HepG2 (cell line): ENCODE results near the gene PPP1R12B. TPM values are rescaled to one million over a fixed set of nuclear protein-coding genes. Genes with fewer than 3 reads are reported as not detected.

Source experiments
- ATAC-seq: fragments of 200-7000 bp; cut with Tn5 transposase; 3 replicates; pipeline ENCODE4 v1.9.1; 2020; ENCODE audit warnings: mild to moderate bottlenecking, moderate library complexity
- BruUV-seq: library from RNA; stranded (reverse); fragments of 400-500 nt; replicated peaks from 2 replicates; lab custom pipeline; 2021; lab: Mats Ljungman, UMichigan
- CTCF ChIA-PET: fragments of 300-600 bp; formaldehyde crosslinking; extraction: SDS; loops from one replicate; lab custom pipeline; 2021; ENCODE audit warnings: low total read pairs, inconsistent platforms, low intra/inter-chr PET ratio; lab: Yijun Ruan, JAX
- POLR2A ChIA-PET: fragments of 350-600 bp; sonication (Branson Sonifier 250); formaldehyde crosslinking; loops from one replicate; lab custom pipeline; 2020; ENCODE audit warnings: antibody characterized with exemption, inconsistent platforms; lab: Yijun Ruan, JAX
- DNase-seq: peaks from one replicate; pipeline ENCODE4 v3.0.0-alpha.2; 2015; ENCODE audit warnings: low spot score
- FAIRE-seq: peaks from 3 replicates; lab custom pipeline; 2011; peaks lifted over from hg19 to GRCh38; lab: Jason Lieb, UNC
- H2AFZ ChIP-seq: one replicate; pipeline ENCODE4 v1.6.1; 2011; ENCODE audit warnings: low read length, inconsistent platforms
- H3K27ac ChIP-seq: fragments of 300-600 bp; 3 replicates; pipeline ENCODE4 v1.8.0; 2011; ENCODE audit warnings: mixed run types, mild to moderate bottlenecking, mixed read lengths, low read length, inconsistent platforms; ENCODE audit not compliant: insufficient read depth; ENCODE audit errors: extremely low read length
- H3K27me3 ChIP-seq, 2 experiments: fragments of 200-600 bp in 1 of 2; 2 replicates in 1 of 2; 3 replicates in 1 of 2; pipeline versions ENCODE4 v1.6.0 to v1.8.0; 2011; ENCODE audit warnings: low read length in 2 of 2, mild to moderate bottlenecking in 2 of 2, moderate library complexity in 2 of 2, inconsistent platforms in 1 of 2; ENCODE audit not compliant: insufficient read depth in 2 of 2, control insufficient read depth in 1 of 2
- H3K36me3 ChIP-seq, 2 experiments: fragments of 200-600 bp in 1 of 2; replicated peaks in 1 of 2; 2 replicates in 1 of 2; 3 replicates in 1 of 2; pipeline versions ENCODE4 v1.5.1 to v1.8.0; 2011; ENCODE audit warnings: low read length in 2 of 2, inconsistent platforms in 1 of 2; ENCODE audit not compliant: insufficient read depth in 2 of 2, control insufficient read depth in 1 of 2
- H3K4me1 ChIP-seq: 2 replicates; pipeline ENCODE4 v1.5.1; 2012; ENCODE audit warnings: low read length, inconsistent platforms; ENCODE audit not compliant: insufficient read depth
- H3K4me2 ChIP-seq: 2 replicates; pipeline ENCODE4 v1.6.0; 2011; ENCODE audit warnings: low read depth, low read length, inconsistent platforms
- H3K4me3 ChIP-seq, 3 experiments: fragments of 200-600 bp in 1 of 3; sonication (generic), shearing (Covaris generic) in 1 of 3; replicated peaks in 1 of 3; 2 replicates each; pipeline ENCODE4 v1.5.1; 2011 to 2016; ENCODE audit warnings: low read length in 3 of 3, inconsistent platforms in 2 of 3, low read depth in 2 of 3, mild to moderate bottlenecking in 2 of 3, control low read depth in 1 of 3, mixed read lengths in 1 of 3; ENCODE audit not compliant: insufficient read depth in 1 of 3
- H3K79me2 ChIP-seq: one replicate; pipeline ENCODE4 v1.6.1; 2011; ENCODE audit warnings: low read length, inconsistent platforms; ENCODE audit not compliant: insufficient read depth
- H3K9ac ChIP-seq: 2 replicates; pipeline ENCODE4 v1.6.0; 2011; ENCODE audit warnings: mild to moderate bottlenecking, low read depth, low read length, inconsistent platforms; ENCODE audit not compliant: insufficient read depth
- H3K9me3 ChIP-seq: 2 replicates; pipeline ENCODE4 v1.5.1; 2012; ENCODE audit warnings: mild to moderate bottlenecking, low read length
- H4K20me1 ChIP-seq: 2 replicates; pipeline ENCODE4 v1.6.0; 2011; ENCODE audit warnings: inconsistent platforms, mild to moderate bottlenecking, low read length, moderate library complexity; ENCODE audit not compliant: insufficient read depth
- HDAC6 ChIP-seq: fragments of 200-600 bp; sonication (generic); IDR thresholded peaks from 2 replicates; pipeline ENCODE4 v1.7.0; 2017; ENCODE audit warnings: mild to moderate bottlenecking, antibody characterized with exemption, low read length, low read depth
- JUND ChIP-seq: sonication (generic); formaldehyde crosslinking; IDR thresholded peaks from 2 replicates; pipeline ENCODE4 v1.8.0; 2022; ENCODE audit warnings: mild to moderate bottlenecking, missing genetic modification reagents
- NFE2L1 ChIP-seq: sonication (generic); formaldehyde crosslinking; IDR thresholded peaks from 2 replicates; pipeline ENCODE4 v1.4.0; 2020; ENCODE audit warnings: missing genetic modification reagents, mild to moderate bottlenecking, borderline replicate concordance
- PAX8 ChIP-seq: sonication (generic); formaldehyde crosslinking; IDR thresholded peaks from 2 replicates; pipeline ENCODE4 v1.8.0; 2022; ENCODE audit warnings: mild to moderate bottlenecking, missing genetic modification reagents, borderline replicate concordance
- RAD21 ChIP-seq: fragments of 450-650 bp; formaldehyde crosslinking; IDR thresholded peaks from 2 replicates; pipeline ENCODE4 v1.5.0; 2020; ENCODE audit warnings: mild to moderate bottlenecking
- ZMAT3 ChIP-seq: sonication (generic); formaldehyde crosslinking; conservative IDR thresholded peaks from 2 replicates; pipeline ENCODE4 v1.7.0; 2021; ENCODE audit warnings: missing genetic modification reagents
- ZNF703 ChIP-seq: sonication (generic); formaldehyde crosslinking; IDR thresholded peaks from 2 replicates; pipeline ENCODE4 v1.5.1; 2020; ENCODE audit warnings: missing genetic modification reagents, mild to moderate bottlenecking, moderate library complexity, borderline replicate concordance
- WGBS: methylation state at CpG from one replicate; pipeline ENCODE4 v1.1.6; 2017; ENCODE audit warnings: low lambda C conversion rate; 5-methylcytosine and 5-hydroxymethylcytosine counted together
- in situ Hi-C: cut with HindIII; loops from 2 replicates; pipeline ENCODE4 v1.10.0; 2017; ENCODE audit warnings: low pct_unique_long_range_greater_than_20kb; ENCODE audit not compliant: extremely low pct_ligation_motif_present
- intact Hi-C: fragments of 100-400 bp; cut with micrococcal nuclease; formaldehyde crosslinking; loops from one replicate; pipeline ENCODE4 v1.10.0; 2022; ENCODE audit not compliant: unreplicated experiment
- polyA plus RNA-seq, 8 experiments: library from polyadenylated mRNA; depleted of rRNA in 3 of 8; stranded (reverse) in 7 of 8; unstranded in 1 of 8; fragments of >200 nt; fragmentation: Illumina TruSeq in 4 of 8; extraction: Trizol in 4 of 8; gene quantifications; 2 replicates each; pipeline versions ENCODE4 v1.2.1 to v1.2.3, GENCODE V29; 2011 to 2016; ENCODE audit warnings: low read depth in 4 of 8, missing spikeins in 1 of 8, mixed read lengths in 1 of 8; ENCODE audit not compliant: insufficient read depth in 1 of 8
- total RNA-seq, 5 experiments: library from RNA; depleted of rRNA; stranded (reverse); fragments of >200 nt; fragmentation: Illumina TruSeq; extraction: Trizol; gene quantifications; 2 replicates each; pipeline ENCODE4 v1.2.3, GENCODE V29; 2016; ENCODE audit warnings: low read depth in 1 of 5

PPP1R12B gene
- total and polyA plus RNA-seq, 2 of the 13 experiments (the other 11 are each of a cell fraction or from before 2014, with no cell fraction given) = 12.0 to 13.6 TPM

DNA sequence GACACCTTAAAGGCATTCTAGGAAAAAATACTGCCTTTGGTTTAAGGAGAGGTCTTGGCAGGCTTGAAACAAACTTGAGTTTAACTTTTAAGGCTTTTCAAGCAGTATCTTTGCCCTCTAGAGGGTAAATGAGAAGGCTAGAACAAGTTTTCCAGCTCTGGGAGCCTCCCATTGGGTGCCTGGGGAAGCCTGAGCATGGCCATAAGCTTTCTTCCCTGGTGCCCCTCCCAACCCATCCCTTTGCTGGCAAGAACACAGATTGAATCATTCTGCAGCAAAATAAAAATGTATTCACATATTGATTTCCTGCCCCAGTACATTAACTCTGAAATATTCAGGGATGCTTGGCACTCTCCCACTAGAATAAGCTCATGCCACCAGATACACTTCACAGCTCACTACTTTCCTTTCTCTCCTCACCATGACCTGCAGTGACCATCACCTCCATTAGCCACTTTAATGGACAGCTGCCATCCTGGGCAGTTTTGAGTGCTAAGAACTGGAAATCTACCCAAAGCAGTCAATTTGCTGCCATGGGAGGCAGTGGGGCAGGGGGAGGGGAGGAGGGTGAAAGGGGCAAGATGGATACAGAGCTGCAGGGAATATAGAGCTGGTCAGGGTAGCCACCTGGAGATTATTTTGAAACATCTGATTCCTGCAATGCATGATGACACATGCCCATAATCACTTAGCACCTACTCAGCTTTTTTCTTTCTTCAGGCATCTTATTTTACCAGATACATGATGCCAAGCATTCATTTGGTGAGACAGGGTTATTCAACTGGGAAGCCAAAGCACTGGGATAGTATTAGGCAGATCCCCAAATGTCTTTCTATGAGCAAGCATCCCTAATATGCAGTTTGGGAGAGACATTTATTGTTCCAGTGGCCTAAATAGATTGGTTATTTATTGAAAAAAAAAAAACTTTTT, 221.2 kb downstream of the PPP1R12B start:
- H3K4me3 ChIP-seq = no peak overlapping the region
- POLR2A ChIA-PET = no interaction called here
- H3K27ac ChIP-seq = no peak overlapping the region
- no peaks in the 10 kb centered on the region for H3K4me1 ChIP-seq
- no peak for DNase-seq
- no peak for ATAC-seq
- no peak overlapping the region for H3K4me2 ChIP-seq
- in situ Hi-C loops = no loop called here
- no peak for TF ChIP-seq ZMAT3
- TF ChIP-seq, all 625 proteins: peak for 0
- Histone ChIP-seq H3K9ac (no peak overlapping the region), H3K36me3 (peaks cover 2 to 37% of the 10 kb centered on the region in 2 experiments; a peak in 4 of 5 replicates), H4K20me1 (no peaks in the 10 kb centered on the region), H3K27me3 (no peaks in the 10 kb centered on the region), H2AFZ (no peak overlapping the region), H3K9me3 (no peaks in the 10 kb centered on the region), H3K79me2 (no peaks in the 10 kb centered on the region)
- CTCF ChIA-PET = no interaction called here
- FAIRE-seq = no peak
- intact Hi-C loops = no loop called here
- no TSS peak for BruUV-seq

- POLR2A ChIA-PET = no interaction called here
- TF ChIP-seq JUND (no peak), RAD21 (peak; percentile 24; the same call in 1 of the 2 replicates), PAX8 (no peak), ZNF703 (no peak), HDAC6 (no peak), NFE2L1 (CRISPR knock-in tag) (no peak)
Measured at GRCh38 chr1:202571719-202572339, 223.3 kb downstream of the PPP1R12B start.

More at GRCh38 chr1:202571719-202572339, 223.3 kb downstream of the PPP1R12B start:
- H3K36me3 ChIP-seq = peaks cover 2 to 27% of the 10 kb centered on the region in 2 experiments; a peak in 4 of 5 replicates
- no peak overlapping the region for H3K4me2 ChIP-seq
- in situ Hi-C loops = no loop called here
- no peak overlapping the region for H2AFZ ChIP-seq
- no peak overlapping the region for H3K27ac ChIP-seq
- no peak overlapping the region for H3K9ac ChIP-seq
- CTCF ChIA-PET = interaction anchor here (1.1 to 2.1 kb wide), 2 partner anchors 70 to 228 kb away, joined by 6 to 11 read pairs; no protein-coding TSS in a partner anchor
- H4K20me1 ChIP-seq = no peaks in the 10 kb centered on the region
- DNase-seq (peak; percentile 26), ATAC-seq (peak; percentile 69), FAIRE-seq (peak; percentile 55)
- 64% methylated on average over 3 of the region's 3 CpGs for whole genome bisulfite sequencing
- H3K4me3 ChIP-seq = no peak overlapping the region
- peaks cover 6% of the 10 kb centered on the region for H3K4me1 ChIP-seq
- BruUV-seq = no TSS peak
- intact Hi-C loops = loop anchor here (1.0 kb wide), 1 partner anchor 71 kb away; no protein-coding TSS in a partner anchor
- no peaks in the 10 kb centered on the region for H3K79me2 ChIP-seq
- H3K9me3 ChIP-seq = no peaks in the 10 kb centered on the region
- no peaks in the 10 kb centered on the region for H3K27me3 ChIP-seq
